ENCODE data around the gene DCUN1D5. TPM values are rescaled to one million over a fixed set of nuclear protein-coding genes. Genes with fewer than 3 reads are reported as not detected.
"Not testable (repeated sequence)": the region's sequence is repeated elsewhere in the genome, so short reads cannot be mapped to it uniquely, and the experiment has no call there.

Gene DCUN1D5
- total RNA-seq, 1 donor from 2014 or later = 87.1 TPM

GRCh38 chr11:103043826-103044678, 47.9 kb downstream of the DCUN1D5 start:
- no peaks in the 10 kb centered on the region for H3K36me3 Mint-ChIP-seq (ENCODE audit: low read depth)
- no peaks in the 10 kb centered on the region for H3K4me1 Mint-ChIP-seq
- DNase-seq = no peak
- peaks cover 4% of the 10 kb centered on the region for H3K27me3 Mint-ChIP-seq
- H3K4me3 Mint-ChIP-seq = no peak overlapping the region
- intact Hi-C loops (cut with micrococcal nuclease) = no loop called here
- H3K27ac Mint-ChIP-seq = no peak overlapping the region
- no peaks in the 10 kb centered on the region for H3K9me3 Mint-ChIP-seq

GRCh38 chr11:103042161-103042560, 49.8 kb downstream of the DCUN1D5 start:
- H3K27ac Mint-ChIP-seq = no peak overlapping the region
- intact Hi-C loops (cut with micrococcal nuclease) = no loop called here
- DNase-seq = no peak
- no peak overlapping the region for H3K4me3 Mint-ChIP-seq
- H3K9me3 Mint-ChIP-seq = no peaks in the 10 kb centered on the region
- H3K36me3 Mint-ChIP-seq (ENCODE audit: low read depth) = no peaks in the 10 kb centered on the region
- H3K27me3 Mint-ChIP-seq = peaks cover 4% of the 10 kb centered on the region
- no peaks in the 10 kb centered on the region for H3K4me1 Mint-ChIP-seq

- intact Hi-C loops (cut with micrococcal nuclease) = loop anchor here (1.0 kb wide), 4 partner anchors 19 to 565 kb away; partner anchors contain the start of genes DCUN1D5 and DYNC2H1
- H3K9me3 Mint-ChIP-seq = no peaks in the 10 kb centered on the region
- peak overlapping the region; percentile 79 for H3K27ac Mint-ChIP-seq
- peak; percentile 87 for DNase-seq
- peaks cover 4% of the 10 kb centered on the region for H3K36me3 Mint-ChIP-seq (ENCODE audit: low read depth)
- H3K4me1 Mint-ChIP-seq = peaks cover 18% of the 10 kb centered on the region
- peaks cover 2% of the 10 kb centered on the region for H3K27me3 Mint-ChIP-seq
- peak overlapping the region; percentile 18 for H3K4me3 Mint-ChIP-seq
Observed at GRCh38 chr11:103035791-103036434, 56.0 kb downstream of the DCUN1D5 start.

- peaks cover 4% of the 10 kb centered on the region for H3K36me3 Mint-ChIP-seq (ENCODE audit: low read depth)
- peak overlapping the region; percentile 24 for H3K27ac Mint-ChIP-seq
- H3K4me1 Mint-ChIP-seq = peaks cover 18% of the 10 kb centered on the region
- H3K4me3 Mint-ChIP-seq = no peak overlapping the region
- no peaks in the 10 kb centered on the region for H3K9me3 Mint-ChIP-seq
- no peak for DNase-seq
- intact Hi-C loops (cut with micrococcal nuclease) = no loop called here
- H3K27me3 Mint-ChIP-seq = peaks cover 2% of the 10 kb centered on the region
Observed at GRCh38 chr11:103035216-103035615, 56.7 kb downstream of the DCUN1D5 start.

GRCh38 chr11:103031834-103032233, 60.1 kb downstream of the DCUN1D5 start:
- intact Hi-C loops (cut with micrococcal nuclease) = no loop called here
- DNase-seq = no peak
- H3K27me3 Mint-ChIP-seq = peaks cover 2% of the 10 kb centered on the region
- H3K4me3 Mint-ChIP-seq = no peak overlapping the region
- H3K4me1 Mint-ChIP-seq = peaks cover 29% of the 10 kb centered on the region
- peaks cover 4% of the 10 kb centered on the region for H3K36me3 Mint-ChIP-seq (ENCODE audit: low read depth)
- no peaks in the 10 kb centered on the region for H3K9me3 Mint-ChIP-seq
- H3K27ac Mint-ChIP-seq = peak overlapping the region; percentile 0

GRCh38 chr11:103029401-103029800, 62.6 kb downstream of the DCUN1D5 start:
- Mint-ChIP-seq H3K9me3 (no peaks in the 10 kb centered on the region), H3K4me1 (peaks cover 17% of the 10 kb centered on the region), H3K4me3 (no peak overlapping the region), H3K36me3 (ENCODE audit: low read depth) (peaks cover 4% of the 10 kb centered on the region), H3K27me3 (no peaks in the 10 kb centered on the region), H3K27ac (peak overlapping the region; percentile 6)
- intact Hi-C loops (cut with micrococcal nuclease) = no loop called here
- no peak for DNase-seq

- H3K9me3 Mint-ChIP-seq; H3K27me3 Mint-ChIP-seq; H3K36me3 Mint-ChIP-seq (ENCODE audit: low read depth); intact Hi-C loops (cut with micrococcal nuclease): not testable (repeated sequence)
- Mint-ChIP-seq H3K27ac (peak overlapping the region; percentile 77), H3K4me3 (peak overlapping the region; percentile 0), H3K4me1 (peaks cover 17% of the 10 kb centered on the region)
- peak; percentile 71 for DNase-seq
Observed at GRCh38 chr11:103028304-103029020, 63.5 kb downstream of the DCUN1D5 start.

GRCh38 chr11:103024086-103024485, 67.9 kb downstream of the DCUN1D5 start:
- Mint-ChIP-seq H3K27ac (no peak overlapping the region), H3K27me3 (peaks cover 12% of the 10 kb centered on the region), H3K36me3 (ENCODE audit: low read depth) (no peaks in the 10 kb centered on the region), H3K4me3 (no peak overlapping the region), H3K9me3 (peaks cover 4% of the 10 kb centered on the region), H3K4me1 (peaks cover 8% of the 10 kb centered on the region)
- intact Hi-C loops (cut with micrococcal nuclease) = no loop called here
- DNase-seq = no peak

- Mint-ChIP-seq H3K27ac (no peak overlapping the region), H3K4me1 (no peaks in the 10 kb centered on the region), H3K27me3 (peaks cover 14% of the 10 kb centered on the region), H3K9me3 (peaks cover 3% of the 10 kb centered on the region), H3K4me3 (no peak overlapping the region), H3K36me3 (ENCODE audit: low read depth) (no peaks in the 10 kb centered on the region)
- no peak for DNase-seq
- intact Hi-C loops (cut with micrococcal nuclease) = no loop called here
Observed at GRCh38 chr11:103016031-103016430, 75.9 kb downstream of the DCUN1D5 start.

GRCh38 chr11:103013421-103013820, 78.5 kb downstream of the DCUN1D5 start:
- DNase-seq = no peak
- H3K36me3 Mint-ChIP-seq (ENCODE audit: low read depth) = no peaks in the 10 kb centered on the region
- H3K27me3 Mint-ChIP-seq = peaks cover 8% of the 10 kb centered on the region
- intact Hi-C loops (cut with micrococcal nuclease) = no loop called here
- H3K4me1 Mint-ChIP-seq = no peaks in the 10 kb centered on the region
- peaks cover 13% of the 10 kb centered on the region for H3K9me3 Mint-ChIP-seq
- no peak overlapping the region for H3K27ac Mint-ChIP-seq
- no peak overlapping the region for H3K4me3 Mint-ChIP-seq

Other genes starting within 250 kb of the DCUN1D5 start
- not detected in 2 replicates for gene MMP3, start 248.6 kb downstream of the DCUN1D5 start, total RNA-seq
- not detected in 2 replicates for gene MMP12, start 217.2 kb downstream of the DCUN1D5 start, total RNA-seq
- gene MMP13, start 136.4 kb downstream of the DCUN1D5 start, total RNA-seq = not detected in 2 replicates
- gene DYNC2H1, start 17.3 kb upstream of the DCUN1D5 start, total RNA-seq = 0.30 and 0.64 TPM in 2 replicates